ENCODE data around the gene YARS2. TPM values are rescaled to one million over a fixed set of nuclear protein-coding genes. Genes with fewer than 3 reads are reported as not detected.
"Not testable (repeated sequence)": the region's sequence is repeated elsewhere in the genome, so short reads cannot be mapped to it uniquely, and the experiment has no call there.

Gene YARS2
- total and polyA plus RNA-seq, 3 donors from 2014 or later = 13.9 to 29.8 (median 19.5) TPM

DNA sequence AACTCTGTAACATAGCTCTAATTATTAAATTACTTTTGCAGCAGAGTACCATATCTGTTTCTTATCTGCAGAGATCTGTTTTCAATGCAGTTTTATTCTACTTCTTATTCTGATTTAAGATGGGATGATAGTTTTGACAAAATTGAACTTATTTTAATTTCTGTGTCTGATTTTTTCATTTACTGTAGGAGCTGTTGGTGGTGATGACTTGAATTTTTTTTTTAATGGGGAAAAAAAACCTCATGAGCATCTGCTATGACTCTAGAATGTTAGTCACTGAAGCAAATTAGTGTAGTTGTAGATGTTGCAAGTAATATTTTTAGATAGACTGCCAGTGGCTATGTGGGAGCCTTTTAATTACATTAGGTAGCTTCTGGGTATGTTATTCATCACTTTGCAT lies 53.2 kb downstream of the YARS2 start:
- TF ChIP-seq POLR2A (IDR thresholded peaks at IDR 0.05) = no peak
- no peak for TF ChIP-seq CTCF (IDR thresholded peaks at IDR 0.05)
- Histone ChIP-seq H3K36me3 (ENCODE audit: low read depth, missing control alignments) (no peaks in the 10 kb centered on the region), H3K27me3 (no peaks in the 10 kb centered on the region), H3K4me1 (no peaks in the 10 kb centered on the region), H3K9me3 (no peaks in the 10 kb centered on the region), H3K27ac (no peak overlapping the region), H3K4me3 (no peak overlapping the region)
- no peak for DNase-seq
- intact Hi-C loops (cut with DNase I; ENCODE audit: low total_unique reads) = no loop called here

DNA sequence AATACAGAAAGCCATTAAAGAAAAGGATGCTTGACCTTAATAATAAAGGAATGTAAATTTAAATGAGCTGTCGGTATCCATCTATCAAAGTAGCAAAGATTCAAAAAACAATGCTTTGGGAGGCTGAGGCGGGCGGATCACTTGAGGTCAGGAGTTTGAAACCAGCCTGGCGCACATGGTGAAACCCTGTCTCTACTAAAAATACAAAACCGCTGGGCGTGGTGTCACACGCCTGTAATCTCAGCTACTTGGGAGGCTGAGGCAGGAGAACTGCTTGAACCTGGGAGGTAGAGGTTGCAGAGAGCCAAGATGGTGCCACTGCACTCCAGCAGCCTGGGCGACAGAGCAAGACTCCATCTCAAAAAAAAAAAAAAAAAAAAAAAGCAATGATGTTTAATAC lies 56.3 kb downstream of the YARS2 start:
- intact Hi-C loops (cut with DNase I; ENCODE audit: low total_unique reads); H3K4me1 ChIP-seq: not testable (repeated sequence)
- 91 to 94% methylated on average over 8 of the region's 8 CpGs for WGBS, 2 donors

DNA sequence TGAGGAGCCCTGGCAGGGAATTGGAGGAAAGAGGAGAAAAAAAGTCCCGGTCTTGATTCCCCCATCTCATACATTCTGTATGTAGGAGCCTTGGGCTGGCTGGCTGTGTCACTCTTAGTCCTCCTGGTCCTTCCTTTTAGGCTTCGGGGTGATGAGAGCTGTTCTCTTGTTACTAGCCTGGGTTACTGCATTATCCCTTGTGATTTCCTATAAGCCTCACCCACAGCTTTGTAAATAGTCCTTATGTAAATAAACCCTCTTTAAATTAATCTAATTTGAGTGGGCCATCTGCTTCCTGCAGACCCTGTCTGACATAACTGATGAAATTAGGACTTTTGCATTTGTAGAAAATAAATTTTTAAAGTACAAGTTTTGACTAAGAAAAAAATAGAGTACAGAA lies 57.4 kb downstream of the YARS2 start:
- 69 to 82% methylated on average over 2 of the region's 2 CpGs for WGBS, 2 donors
- Histone ChIP-seq H3K9me3 (no peaks in the 10 kb centered on the region), H3K36me3 (ENCODE audit: low read depth, missing control alignments) (no peaks in the 10 kb centered on the region), H3K27ac (no peak overlapping the region), H3K4me1 (no peaks in the 10 kb centered on the region), H3K4me3 (no peak overlapping the region), H3K27me3 (no peaks in the 10 kb centered on the region)
- TF ChIP-seq POLR2A (IDR thresholded peaks at IDR 0.05) (no peak), CTCF (IDR thresholded peaks at IDR 0.05) (no peak)
- no peak for DNase-seq
- intact Hi-C loops (cut with DNase I; ENCODE audit: low total_unique reads) = no loop called here

More for the DNA sequence above, 56.3 kb downstream of the YARS2 start:
- not testable (repeated sequence) for H3K27me3 ChIP-seq; DNase-seq; H3K27ac ChIP-seq; H3K4me3 ChIP-seq; H3K36me3 ChIP-seq (ENCODE audit: low read depth, missing control alignments); H3K9me3 ChIP-seq

DNA sequence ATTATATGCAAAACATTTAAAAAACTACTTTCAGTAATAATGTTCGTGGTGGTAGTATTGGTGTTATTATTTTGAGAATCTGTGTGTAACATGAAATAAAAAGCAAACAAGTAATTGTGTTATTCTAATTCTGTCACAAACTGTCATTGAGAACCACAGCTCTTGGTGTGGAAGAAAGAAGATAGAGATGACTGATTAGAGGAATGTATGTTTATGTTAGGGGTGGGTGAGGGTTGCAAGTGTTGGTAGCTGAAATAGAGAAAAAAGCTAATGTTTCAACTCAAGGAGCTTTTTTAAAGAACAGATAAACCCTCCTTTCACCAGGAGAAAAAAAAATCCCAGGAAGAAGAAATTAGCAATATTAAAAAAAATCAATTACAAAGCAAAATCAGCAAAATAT lies 58.3 kb downstream of the YARS2 start:
- no peaks in the 10 kb centered on the region for H3K27me3 ChIP-seq
- intact Hi-C loops (cut with DNase I; ENCODE audit: low total_unique reads) = no loop called here
- no peaks in the 10 kb centered on the region for H3K36me3 ChIP-seq (ENCODE audit: low read depth, missing control alignments)
- H3K4me3 ChIP-seq = no peak overlapping the region
- H3K4me1 ChIP-seq = no peaks in the 10 kb centered on the region
- H3K9me3 ChIP-seq = no peaks in the 10 kb centered on the region
- no peak for DNase-seq
- 74 to 100% methylated on average over 1 of the region's 1 CpG for WGBS, 2 donors
- TF ChIP-seq CTCF (IDR thresholded peaks at IDR 0.05) (no peak), POLR2A (IDR thresholded peaks at IDR 0.05) (no peak)
- H3K27ac ChIP-seq = no peak overlapping the region

Small RNAs within 50 kb of the gene (small RNA-seq; reads per million reads assigned to genes)
- gene RF00019 = 0 reads per million in 2 donors

Other genes starting within 250 kb of the YARS2 start
- 10 to 100 TPM; 64.9 to 92.4 TPM for gene DNM1L, start 76.6 kb downstream of the YARS2 start, total RNA-seq
- 75.5 TPM for gene DNM1L, start 76.6 kb downstream of the YARS2 start, polyA plus RNA-seq (ENCODE audit: insufficient read depth, low read depth, low replicate concordance)
- 10 to 100 TPM; 18.9 to 22.3 TPM for gene PKP2, start 140.9 kb upstream of the YARS2 start, total RNA-seq
- gene PKP2, start 140.9 kb upstream of the YARS2 start, polyA plus RNA-seq (ENCODE audit: insufficient read depth, low read depth, low replicate concordance) = 14.8 TPM

Data from testis (tissue), 3 donors.